Measurements from ENCODE around the gene ITGB6. TPM values are rescaled to one million over a fixed set of nuclear protein-coding genes. Genes with fewer than 3 reads are reported as not detected.

The ITGB6 gene, protein sequence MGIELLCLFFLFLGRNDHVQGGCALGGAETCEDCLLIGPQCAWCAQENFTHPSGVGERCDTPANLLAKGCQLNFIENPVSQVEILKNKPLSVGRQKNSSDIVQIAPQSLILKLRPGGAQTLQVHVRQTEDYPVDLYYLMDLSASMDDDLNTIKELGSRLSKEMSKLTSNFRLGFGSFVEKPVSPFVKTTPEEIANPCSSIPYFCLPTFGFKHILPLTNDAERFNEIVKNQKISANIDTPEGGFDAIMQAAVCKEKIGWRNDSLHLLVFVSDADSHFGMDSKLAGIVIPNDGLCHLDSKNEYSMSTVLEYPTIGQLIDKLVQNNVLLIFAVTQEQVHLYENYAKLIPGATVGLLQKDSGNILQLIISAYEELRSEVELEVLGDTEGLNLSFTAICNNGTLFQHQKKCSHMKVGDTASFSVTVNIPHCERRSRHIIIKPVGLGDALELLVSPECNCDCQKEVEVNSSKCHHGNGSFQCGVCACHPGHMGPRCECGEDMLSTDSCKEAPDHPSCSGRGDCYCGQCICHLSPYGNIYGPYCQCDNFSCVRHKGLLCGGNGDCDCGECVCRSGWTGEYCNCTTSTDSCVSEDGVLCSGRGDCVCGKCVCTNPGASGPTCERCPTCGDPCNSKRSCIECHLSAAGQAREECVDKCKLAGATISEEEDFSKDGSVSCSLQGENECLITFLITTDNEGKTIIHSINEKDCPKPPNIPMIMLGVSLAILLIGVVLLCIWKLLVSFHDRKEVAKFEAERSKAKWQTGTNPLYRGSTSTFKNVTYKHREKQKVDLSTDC
- 58.6 and 65.2 TPM in 2 replicates for total RNA-seq

DNA sequence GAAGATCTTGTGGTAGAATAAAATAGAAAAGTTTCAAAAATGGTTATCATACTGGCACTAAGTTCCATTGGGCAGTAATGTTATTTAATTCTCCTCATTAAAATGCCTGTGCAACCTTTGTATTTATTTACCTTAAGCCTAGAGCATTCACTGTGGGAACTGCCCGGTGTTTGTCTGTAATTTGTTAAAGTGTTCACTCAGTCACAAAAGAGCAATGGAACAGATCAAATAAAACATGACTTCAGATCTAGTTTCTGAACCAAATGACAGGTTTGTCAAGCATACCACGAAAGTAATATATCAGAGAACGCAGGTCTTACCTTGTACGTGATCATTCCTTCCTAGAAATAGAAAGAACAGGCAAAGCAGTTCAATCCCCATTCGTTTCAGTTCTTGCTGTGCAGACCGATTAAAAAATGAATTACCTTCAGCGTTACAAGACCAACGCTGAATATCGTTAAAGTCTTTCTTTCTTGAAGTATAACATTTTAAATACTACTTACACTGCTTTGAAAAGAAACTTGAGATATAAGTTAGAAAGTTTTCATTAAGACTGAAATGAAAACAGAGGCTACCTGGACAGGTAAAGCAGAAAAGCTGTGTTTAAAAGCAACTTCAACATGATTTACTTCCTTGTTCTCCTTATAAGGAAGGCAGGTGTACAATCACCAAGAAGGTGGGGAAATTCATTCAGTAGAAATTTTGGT, at the start of gene ITGB6:
Gene ITGB6, minus strand, starts transcription at position 590 of the 707 bp plus-strand sequence. Its CDS starts 209 bp downstream, at position 381.

DNA sequence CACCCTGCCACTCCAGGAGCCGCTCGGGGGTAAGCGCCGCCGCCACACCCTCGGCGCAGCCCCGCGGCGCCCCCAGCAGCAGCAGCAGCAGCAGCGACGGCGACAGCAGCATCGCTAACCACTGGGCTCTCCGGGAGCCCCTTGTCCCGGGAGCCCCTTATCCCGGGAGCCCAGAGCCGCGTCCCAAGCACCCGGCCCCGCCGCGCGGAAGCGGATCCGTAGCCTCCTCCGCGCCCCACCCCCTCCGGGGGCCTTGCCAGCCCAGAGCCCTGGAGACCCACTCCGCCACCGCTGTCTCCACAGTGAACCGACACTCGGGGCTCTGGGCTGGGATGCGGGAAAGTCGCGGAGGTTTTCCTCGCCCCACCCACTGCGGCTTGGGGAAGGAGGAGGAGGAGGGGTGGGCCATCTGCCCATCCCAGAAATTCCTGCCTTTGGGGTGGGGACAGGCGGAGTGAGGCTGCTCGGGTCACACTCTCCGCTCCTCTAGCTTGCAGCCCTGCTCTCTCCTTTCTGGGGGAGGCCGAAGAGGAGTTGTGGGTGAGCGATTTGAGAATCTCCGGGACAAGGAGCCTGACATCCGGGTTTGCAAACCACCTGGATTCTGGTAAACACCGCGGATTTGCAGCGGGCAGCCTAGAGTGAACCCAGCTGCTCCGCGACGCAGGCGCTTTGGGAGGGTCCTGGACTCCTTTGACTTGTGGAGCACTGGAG, 137.6 kb downstream of the ITGB6 start, which contains the start of gene PLA2R1:
Gene PLA2R1, minus strand, starts transcription at position 324 of the 714 bp plus-strand sequence. Its CDS starts 212 bp downstream, at position 112.

Other genes starting within 250 kb of the ITGB6 start
- 2.1 and 3.0 TPM in 2 replicates for gene PLA2R1, start 137.7 kb downstream of the ITGB6 start, total RNA-seq